ENCODE measurements around the gene CLDN20.

The CLDN20 gene

DNA sequence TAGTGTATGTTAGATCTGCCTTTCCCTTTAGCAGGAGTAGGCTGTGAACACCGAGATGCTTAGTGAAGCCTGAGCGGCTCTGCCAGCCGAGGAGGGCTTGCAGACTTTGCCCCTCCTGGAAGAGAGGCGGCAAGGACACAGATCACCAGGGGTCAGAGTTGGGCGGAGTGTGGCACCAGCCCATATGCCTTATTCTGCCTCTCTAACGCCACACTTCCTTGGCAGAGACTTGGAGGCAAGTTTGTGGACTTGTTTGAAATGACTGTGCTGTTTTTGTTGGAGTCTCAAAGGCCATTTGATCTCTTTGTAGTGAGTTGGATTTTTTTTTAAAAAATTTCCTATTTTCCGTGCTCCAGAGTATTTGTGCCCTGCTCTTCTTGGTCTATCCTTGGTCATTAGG is 44.5 kb upstream of the CLDN20 start:
- ChIA-PET POLR2A (no interaction called here), CTCF (interaction anchor here (1.3 kb wide), 1 partner anchor 41 kb away, joined by 3 read pairs; no protein-coding TSS in a partner anchor)
- Histone ChIP-seq H3K27ac (ENCODE audit: extremely low read depth, low read depth, low read length) (no peak overlapping the region), H3K9me3 (ENCODE audit: control insufficient read depth, insufficient read depth, low read depth, low read length) (no peaks in the 10 kb centered on the region), H3K4me3 (ENCODE audit: low read depth, low read length) (no peak overlapping the region), H3K4me1 (ENCODE audit: control insufficient read depth, insufficient read depth, low read length) (no peaks in the 10 kb centered on the region), H3K36me3 (ENCODE audit: control insufficient read depth in 2 of 2, insufficient read depth in 1 of 2, low read length in 2 of 2) (no peaks in the 10 kb centered on the region)
- TF ChIP-seq ZXDB (tag by site-specific recombination; IDR thresholded peaks at IDR 0.05) (no peak), ZNF121 (tag by site-specific recombination; IDR thresholded peaks at IDR 0.05) (no peak), PATZ1 (tag by site-specific recombination; IDR thresholded peaks at IDR 0.05) (no peak), SETDB1 (IDR thresholded peaks at IDR 0.05; ENCODE audit: insufficient read length, low read length) (no peak), ZNF221 (tag by site-specific recombination; IDR thresholded peaks at IDR 0.05; ENCODE audit: borderline replicate concordance) (no peak), ZNF37A (tag by site-specific recombination; IDR thresholded peaks at IDR 0.05) (no peak)
- TF ChIP-seq, protein P1, sequence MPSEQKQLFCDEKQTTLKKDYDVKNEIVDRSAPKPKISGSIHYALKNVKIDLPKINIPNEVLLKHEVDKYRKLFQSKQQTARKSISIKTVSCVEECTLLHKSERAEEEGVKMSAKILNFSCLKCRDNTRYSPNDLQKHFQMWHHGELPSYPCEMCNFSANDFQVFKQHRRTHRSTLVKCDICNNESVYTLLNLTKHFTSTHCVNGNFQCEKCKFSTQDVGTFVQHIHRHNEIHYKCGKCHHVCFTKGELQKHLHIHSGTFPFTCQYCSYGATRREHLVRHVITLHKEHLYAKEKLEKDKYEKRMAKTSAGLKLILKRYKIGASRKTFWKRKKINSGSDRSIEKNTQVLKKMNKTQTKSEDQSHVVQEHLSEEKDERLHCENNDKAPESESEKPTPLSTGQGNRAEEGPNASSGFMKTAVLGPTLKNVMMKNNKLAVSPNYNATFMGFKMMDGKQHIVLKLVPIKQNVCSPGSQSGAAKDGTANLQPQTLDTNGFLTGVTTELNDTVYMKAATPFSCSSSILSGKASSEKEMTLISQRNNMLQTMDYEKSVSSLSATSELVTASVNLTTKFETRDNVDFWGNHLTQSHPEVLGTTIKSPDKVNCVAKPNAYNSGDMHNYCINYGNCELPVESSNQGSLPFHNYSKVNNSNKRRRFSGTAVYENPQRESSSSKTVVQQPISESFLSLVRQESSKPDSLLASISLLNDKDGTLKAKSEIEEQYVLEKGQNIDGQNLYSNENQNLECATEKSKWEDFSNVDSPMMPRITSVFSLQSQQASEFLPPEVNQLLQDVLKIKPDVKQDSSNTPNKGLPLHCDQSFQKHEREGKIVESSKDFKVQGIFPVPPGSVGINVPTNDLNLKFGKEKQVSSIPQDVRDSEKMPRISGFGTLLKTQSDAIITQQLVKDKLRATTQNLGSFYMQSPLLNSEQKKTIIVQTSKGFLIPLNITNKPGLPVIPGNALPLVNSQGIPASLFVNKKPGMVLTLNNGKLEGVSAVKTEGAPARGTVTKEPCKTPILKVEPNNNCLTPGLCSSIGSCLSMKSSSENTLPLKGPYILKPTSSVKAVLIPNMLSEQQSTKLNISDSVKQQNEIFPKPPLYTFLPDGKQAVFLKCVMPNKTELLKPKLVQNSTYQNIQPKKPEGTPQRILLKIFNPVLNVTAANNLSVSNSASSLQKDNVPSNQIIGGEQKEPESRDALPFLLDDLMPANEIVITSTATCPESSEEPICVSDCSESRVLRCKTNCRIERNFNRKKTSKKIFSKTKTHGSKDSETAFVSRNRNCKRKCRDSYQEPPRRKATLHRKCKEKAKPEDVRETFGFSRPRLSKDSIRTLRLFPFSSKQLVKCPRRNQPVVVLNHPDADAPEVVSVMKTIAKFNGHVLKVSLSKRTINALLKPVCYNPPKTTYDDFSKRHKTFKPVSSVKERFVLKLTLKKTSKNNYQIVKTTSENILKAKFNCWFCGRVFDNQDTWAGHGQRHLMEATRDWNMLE (tag by site-specific recombination; conservative IDR thresholded peaks at IDR 0.05; ENCODE audit: low read depth), result no peak
- TF ChIP-seq, protein P2, sequence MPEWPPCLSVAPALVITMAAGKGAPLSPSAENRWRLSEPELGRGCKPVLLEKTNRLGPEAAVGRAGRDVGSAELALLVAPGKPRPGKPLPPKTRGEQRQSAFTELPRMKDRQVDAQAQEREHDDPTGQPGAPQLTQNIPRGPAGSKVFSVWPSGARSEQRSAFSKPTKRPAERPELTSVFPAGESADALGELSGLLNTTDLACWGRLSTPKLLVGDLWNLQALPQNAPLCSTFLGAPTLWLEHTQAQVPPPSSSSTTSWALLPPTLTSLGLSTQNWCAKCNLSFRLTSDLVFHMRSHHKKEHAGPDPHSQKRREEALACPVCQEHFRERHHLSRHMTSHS (tag by site-specific recombination; IDR thresholded peaks at IDR 0.05), result no peak

GRCh38 chr6:155219858-155220301 is 43.9 kb upstream of the CLDN20 start:
- Histone ChIP-seq H3K4me1 (ENCODE audit: control insufficient read depth, insufficient read depth, low read length) (no peaks in the 10 kb centered on the region), H3K4me3 (ENCODE audit: low read depth, low read length) (no peak overlapping the region), H3K36me3 (ENCODE audit: control insufficient read depth in 2 of 2, insufficient read depth in 1 of 2, low read length in 2 of 2) (no peaks in the 10 kb centered on the region), H3K27ac (ENCODE audit: extremely low read depth, low read depth, low read length) (no peak overlapping the region), H3K9me3 (ENCODE audit: control insufficient read depth, insufficient read depth, low read depth, low read length) (no peaks in the 10 kb centered on the region)
- TF ChIP-seq GLI2 (tag by site-specific recombination; IDR thresholded peaks at IDR 0.05; ENCODE audit: borderline replicate concordance, low read depth) (no peak), ZNF548 (tag by site-specific recombination; IDR thresholded peaks at IDR 0.05) (no peak), ZNF157 (tag by site-specific recombination; IDR thresholded peaks at IDR 0.05) (no peak), ZNF701 (tag by site-specific recombination; IDR thresholded peaks at IDR 0.05) (no peak), PRDM1 (tag by site-specific recombination; IDR thresholded peaks at IDR 0.05) (no peak)
- TF ChIP-seq, protein P3, sequence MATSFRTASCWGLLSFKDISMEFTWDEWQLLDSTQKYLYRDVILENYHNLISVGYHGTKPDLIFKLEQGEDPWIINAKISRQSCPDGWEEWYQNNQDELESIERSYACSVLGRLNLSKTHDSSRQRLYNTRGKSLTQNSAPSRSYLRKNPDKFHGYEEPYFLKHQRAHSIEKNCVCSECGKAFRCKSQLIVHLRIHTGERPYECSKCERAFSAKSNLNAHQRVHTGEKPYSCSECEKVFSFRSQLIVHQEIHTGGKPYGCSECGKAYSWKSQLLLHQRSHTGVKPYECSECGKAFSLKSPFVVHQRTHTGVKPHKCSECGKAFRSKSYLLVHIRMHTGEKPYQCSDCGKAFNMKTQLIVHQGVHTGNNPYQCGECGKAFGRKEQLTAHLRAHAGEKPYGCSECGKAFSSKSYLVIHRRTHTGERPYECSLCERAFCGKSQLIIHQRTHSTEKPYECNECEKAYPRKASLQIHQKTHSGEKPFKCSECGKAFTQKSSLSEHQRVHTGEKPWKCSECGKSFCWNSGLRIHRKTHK (tag by site-specific recombination; IDR thresholded peaks at IDR 0.05), result no peak
- TF ChIP-seq, protein P4, sequence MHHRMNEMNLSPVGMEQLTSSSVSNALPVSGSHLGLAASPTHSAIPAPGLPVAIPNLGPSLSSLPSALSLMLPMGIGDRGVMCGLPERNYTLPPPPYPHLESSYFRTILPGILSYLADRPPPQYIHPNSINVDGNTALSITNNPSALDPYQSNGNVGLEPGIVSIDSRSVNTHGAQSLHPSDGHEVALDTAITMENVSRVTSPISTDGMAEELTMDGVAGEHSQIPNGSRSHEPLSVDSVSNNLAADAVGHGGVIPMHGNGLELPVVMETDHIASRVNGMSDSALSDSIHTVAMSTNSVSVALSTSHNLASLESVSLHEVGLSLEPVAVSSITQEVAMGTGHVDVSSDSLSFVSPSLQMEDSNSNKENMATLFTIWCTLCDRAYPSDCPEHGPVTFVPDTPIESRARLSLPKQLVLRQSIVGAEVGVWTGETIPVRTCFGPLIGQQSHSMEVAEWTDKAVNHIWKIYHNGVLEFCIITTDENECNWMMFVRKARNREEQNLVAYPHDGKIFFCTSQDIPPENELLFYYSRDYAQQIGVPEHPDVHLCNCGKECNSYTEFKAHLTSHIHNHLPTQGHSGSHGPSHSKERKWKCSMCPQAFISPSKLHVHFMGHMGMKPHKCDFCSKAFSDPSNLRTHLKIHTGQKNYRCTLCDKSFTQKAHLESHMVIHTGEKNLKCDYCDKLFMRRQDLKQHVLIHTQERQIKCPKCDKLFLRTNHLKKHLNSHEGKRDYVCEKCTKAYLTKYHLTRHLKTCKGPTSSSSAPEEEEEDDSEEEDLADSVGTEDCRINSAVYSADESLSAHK (tag by site-specific recombination; IDR thresholded peaks at IDR 0.05), result no peak
- POLR2A ChIA-PET, result no interaction called here
- CTCF ChIA-PET, result no interaction called here
